Stimulated activated CD4-positive, alpha-beta T cell treated with anti-CD3 and anti-CD28 coated beads, Interleukin-12 subunit alpha, Interleukin-12 subunit beta, amount 100 ng/mL, for 24 hours (primary cell): ENCODE measurements around the gene PHAF1.
A peak's percentile ranks its signal among the peaks of the same experiment; 100 is the strongest.

Experiments used
- DNase-seq, 2 experiments: peaks; one replicate each; pipeline ENCODE4 v3.0.0-alpha.2; 2020; ENCODE audit warnings: low read depth in 2 of 2

PHAF1 gene

GRCh38 chr16:67147437-67148140 lies 37.8 kb downstream of the PHAF1 start:
- DNase-seq: no peak

GRCh38 chr16:67148221-67148620 lies 38.5 kb downstream of the PHAF1 start:
- DNase-seq: no peak

GRCh38 chr16:67148656-67149275 lies 39.0 kb downstream of the PHAF1 start:
- DNase-seq: no peak

- DNase-seq: no peak
These were observed 39.7 kb downstream of the PHAF1 start for GRCh38 chr16:67149276-67150046.

- peak in 1 of 2 experiments; percentile 32 for DNase-seq
These were observed 40.5 kb downstream of the PHAF1 start for GRCh38 chr16:67150047-67150832.

- DNase-seq: peak in 1 of 2 experiments; percentile 33
These were observed 41.2 kb downstream of the PHAF1 start, which contains the start of gene B3GNT9 for GRCh38 chr16:67150833-67151396. TSS of gene B3GNT9 (minus strand) at chr16:67150998. CDS start at chr16:67150485, 513 bp downstream.

- no peak for DNase-seq
These were observed 41.8 kb downstream of the PHAF1 start for GRCh38 chr16:67151431-67152097.

GRCh38 chr16:67154578-67155294 lies 45.0 kb downstream of the PHAF1 start:
- no peak for DNase-seq

GRCh38 chr16:67155295-67156142 lies 45.8 kb downstream of the PHAF1 start:
- peak; percentile 62 to 74 for DNase-seq

GRCh38 chr16:67156143-67156844 lies 46.6 kb downstream of the PHAF1 start:
- no peak for DNase-seq

GRCh38 chr16:67157106-67157748 lies 47.5 kb downstream of the PHAF1 start:
- no peak for DNase-seq

GRCh38 chr16:67157892-67158635 lies 48.3 kb downstream of the PHAF1 start:
- no peak for DNase-seq

- DNase-seq: peak in 1 of 2 experiments; percentile 78
These were observed 49.2 kb downstream of the PHAF1 start for GRCh38 chr16:67158637-67159600.

- DNase-seq: no peak
These were observed 51.9 kb downstream of the PHAF1 start for GRCh38 chr16:67161595-67162058.

- no peak for DNase-seq
These were observed 52.9 kb downstream of the PHAF1 start for GRCh38 chr16:67162506-67163163.
